ENCODE results near the gene LCE5A.
"Not testable (repeated sequence)": the region's sequence is repeated elsewhere in the genome, so short reads cannot be mapped to it uniquely, and the experiment has no call there.

LCE5A gene

DNA sequence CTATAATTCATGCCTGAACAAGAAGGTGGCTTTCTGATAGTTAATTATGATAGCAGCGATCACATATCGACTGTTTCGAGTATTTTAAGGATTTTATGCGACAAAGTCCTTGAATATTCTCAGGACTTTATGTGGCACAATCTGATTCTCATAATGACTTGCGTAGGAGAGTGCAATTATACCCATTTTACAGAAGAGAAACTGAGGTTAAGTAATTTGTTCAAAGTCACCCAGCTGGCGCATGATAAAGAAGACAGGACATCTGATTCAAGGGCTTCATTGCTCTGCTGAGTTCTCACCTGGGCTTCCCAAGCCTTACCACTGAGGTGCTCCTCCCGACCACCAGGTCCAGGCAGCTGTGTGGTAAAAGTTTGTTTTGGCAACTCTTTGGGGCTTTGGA is 5.5 kb downstream of the LCE5A start:
- DNase-seq (ENCODE audit: low read depth), result no peak

- no peak for DNase-seq (ENCODE audit: low read depth)
Measured at GRCh38 chr1:152517237-152517811, 6.7 kb downstream of the LCE5A start.

- no peak for DNase-seq (ENCODE audit: low read depth)
Measured at GRCh38 chr1:152519851-152520250, 9.2 kb downstream of the LCE5A start.

- no peak for DNase-seq (ENCODE audit: low read depth)
Measured at GRCh38 chr1:152520561-152521090, 10.0 kb downstream of the LCE5A start.

DNA sequence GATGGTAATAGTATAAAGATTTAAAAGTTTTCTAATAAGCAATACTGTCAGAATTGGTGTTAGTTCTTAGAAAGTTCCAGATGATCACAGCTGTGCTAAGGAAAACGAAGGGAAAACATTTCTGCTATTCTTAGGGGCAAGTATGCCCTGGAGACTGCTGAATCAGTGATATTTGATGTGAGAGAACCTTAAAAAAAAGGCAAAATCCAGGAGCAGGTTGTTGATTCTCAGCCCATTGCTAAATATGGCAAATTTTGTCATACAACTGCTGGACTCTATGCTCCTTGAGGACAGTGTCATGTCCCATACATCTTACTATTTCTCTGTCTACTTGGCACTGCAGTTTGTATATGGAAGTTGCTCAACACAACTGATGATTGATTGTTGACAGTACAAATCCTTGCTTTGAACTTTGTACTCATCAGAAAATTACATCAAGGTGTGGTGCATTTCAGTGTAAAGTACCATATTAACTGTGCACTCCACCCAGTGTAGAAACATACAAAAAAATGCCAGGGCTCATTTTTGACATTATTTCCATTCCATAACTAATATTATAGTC is 14.6 kb downstream of the LCE5A start:
- no peak for DNase-seq (ENCODE audit: low read depth)

GRCh38 chr1:152533327-152533938 is 22.8 kb downstream of the LCE5A start:
- peak; percentile 24 for DNase-seq (ENCODE audit: low read depth)

DNA sequence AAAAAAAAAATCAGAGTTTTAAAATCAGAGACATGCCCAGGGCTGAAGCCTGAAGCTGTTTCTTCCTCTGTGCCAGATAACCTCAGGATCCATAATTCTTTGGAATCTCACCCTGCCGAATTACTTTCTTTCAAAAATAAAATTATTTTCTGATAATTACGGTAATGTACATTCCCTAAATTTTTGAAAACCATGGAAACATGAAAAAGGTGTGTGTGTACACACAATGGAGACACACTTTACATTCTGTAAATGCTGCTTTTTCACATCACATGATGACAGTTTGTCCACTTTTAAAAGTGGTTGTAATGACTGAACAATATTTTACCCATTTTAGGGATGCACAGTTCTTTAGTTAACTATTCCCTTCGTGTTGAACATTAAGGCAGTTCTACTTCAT is 25.2 kb downstream of the LCE5A start:
- DNase-seq (ENCODE audit: low read depth), result no peak

GRCh38 chr1:152537496-152537895 is 26.9 kb downstream of the LCE5A start:
- DNase-seq (ENCODE audit: low read depth), result no peak

DNA sequence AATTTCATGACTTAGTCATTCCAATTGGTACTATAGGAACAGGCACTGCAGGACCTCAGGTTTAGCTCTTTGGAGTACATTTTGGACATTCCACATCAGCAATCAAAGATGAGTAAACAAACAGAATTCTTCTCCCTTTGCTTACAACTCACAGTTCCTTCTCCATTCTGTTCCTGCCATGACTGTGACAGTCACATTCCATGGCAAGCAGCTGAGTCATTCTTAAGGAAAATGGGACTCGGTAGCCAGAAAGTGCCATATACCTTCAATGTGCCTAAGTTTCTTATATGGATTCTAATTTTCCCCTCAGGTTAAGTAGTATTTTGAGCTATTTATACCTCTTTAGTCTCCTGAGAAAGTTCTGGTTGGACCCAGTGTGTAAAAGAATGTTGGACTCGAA is 29.3 kb downstream of the LCE5A start:
- DNase-seq (ENCODE audit: low read depth), result no peak

DNA sequence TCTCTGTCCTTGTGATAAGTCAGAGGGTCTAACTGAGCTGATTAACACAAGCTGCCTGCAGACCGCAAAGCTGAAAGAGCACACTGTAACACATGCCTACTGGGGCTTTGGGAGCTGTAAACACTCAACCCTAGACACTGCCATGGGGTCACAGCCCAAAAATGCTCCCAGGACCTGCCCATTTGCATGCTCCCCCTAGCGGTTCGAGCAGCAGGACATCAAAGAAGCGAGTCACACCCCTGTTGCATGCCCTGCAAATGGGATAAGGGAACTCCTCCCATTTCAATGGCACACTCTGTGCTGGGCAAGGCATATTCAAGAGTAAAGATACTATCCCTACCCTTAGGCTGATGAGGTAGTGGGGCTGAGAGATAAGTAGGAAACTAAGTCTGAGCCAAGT is 33.2 kb downstream of the LCE5A start:
- DNase-seq (ENCODE audit: low read depth), result no peak

DNA sequence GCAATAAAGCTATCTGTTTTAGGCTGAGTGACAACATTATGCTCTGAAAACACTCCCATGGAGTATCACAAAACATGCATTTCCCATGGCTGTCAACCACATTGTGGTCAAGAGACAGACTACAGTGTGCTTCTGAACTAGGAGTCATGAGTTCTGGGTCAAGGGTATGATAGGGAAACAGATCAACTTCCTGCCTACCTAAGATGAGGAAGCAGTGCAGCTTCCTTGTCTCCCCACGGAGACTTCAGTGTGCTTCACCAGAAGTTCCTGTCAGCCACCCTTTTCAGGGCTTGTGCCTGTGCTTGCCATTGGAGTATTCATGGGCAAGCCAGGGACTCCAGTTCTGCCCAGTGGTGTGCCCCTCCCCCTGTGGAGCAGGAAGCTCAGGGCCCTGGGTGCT is 36.1 kb downstream of the LCE5A start:
- DNase-seq (ENCODE audit: low read depth), result no peak

DNA sequence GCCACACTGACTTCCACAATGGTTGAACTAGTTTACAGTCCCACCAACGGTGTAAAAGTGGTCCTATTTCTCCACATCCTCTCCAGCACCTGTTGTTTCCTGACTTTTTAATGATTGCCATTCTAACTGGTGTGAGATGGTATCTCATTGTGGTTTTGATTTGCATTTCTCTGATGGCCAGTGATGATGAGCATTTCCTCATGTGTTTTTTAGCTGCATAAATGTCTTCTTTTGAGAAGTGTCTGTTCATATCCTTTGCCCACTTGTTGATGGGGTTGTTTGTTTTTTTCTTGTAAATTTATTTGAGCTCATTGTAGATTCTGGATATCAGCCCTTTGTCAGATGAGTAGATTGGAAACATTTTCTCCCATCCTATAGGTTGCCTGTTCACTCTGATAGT is 37.8 kb downstream of the LCE5A start:
- not testable (repeated sequence) for DNase-seq (ENCODE audit: low read depth)

Measured in HS-5 (cell line).